ENCODE results near the gene EBI3. TPM values are rescaled to one million over a fixed set of nuclear protein-coding genes. Genes with fewer than 3 reads are reported as not detected.
"Not testable (repeated sequence)": the region's sequence is repeated elsewhere in the genome, so short reads cannot be mapped to it uniquely, and the experiment has no call there.

Gene EBI3
- total and polyA plus RNA-seq, 4 experiments from 2014 or later: 0.26 TPM; not detected in 3

DNA sequence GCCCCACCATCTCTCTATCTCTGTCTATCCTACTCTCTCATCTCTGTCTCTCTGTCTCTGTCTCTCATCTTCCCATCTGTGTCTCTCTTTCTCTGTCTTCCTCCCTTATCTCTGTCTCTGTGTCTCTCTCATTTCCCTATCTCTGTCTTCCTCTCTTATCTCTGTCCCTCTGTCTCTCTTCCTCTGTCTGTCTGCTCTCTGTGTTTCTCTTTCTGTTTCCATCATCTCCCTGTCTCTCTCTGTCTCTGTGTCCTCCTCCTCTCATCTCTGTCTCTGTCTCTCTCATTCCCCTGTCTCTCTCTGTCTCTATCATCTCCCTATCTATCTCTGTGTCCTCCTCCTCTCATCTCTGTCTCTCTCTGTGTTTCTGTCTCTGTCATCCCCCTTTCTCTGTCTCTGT, 1.6 kb upstream of the EBI3 start:
- POLR2A ChIA-PET (ENCODE audit: partially characterized antibody): no interaction called here
- no peaks in the 10 kb centered on the region for H3K36me3 Mint-ChIP-seq
- no peak overlapping the region for H3K4me3 Mint-ChIP-seq
- H3K27ac Mint-ChIP-seq: no peak overlapping the region
- peaks cover 13% of the 10 kb centered on the region for H3K27me3 ChIP-seq (ENCODE audit: insufficient read depth, low read length)
- peaks cover 0 to 3% of the 10 kb centered on the region in 2 donors for H3K27me3 Mint-ChIP-seq
- H3K4me1 Mint-ChIP-seq: peaks cover 0 to 1% (median 0%) of the 10 kb centered on the region in 4 donors
- H3K4me3 ChIP-seq (ENCODE audit: low read length in 2 of 2): no peak overlapping the region
- no peaks in the 10 kb centered on the region for H3K36me3 ChIP-seq (ENCODE audit: insufficient read depth, low read length)
- H3K27ac ChIP-seq (ENCODE audit: low read depth, low read length): no peak overlapping the region
- CTCF ChIA-PET (ENCODE audit: partially characterized antibody): no interaction called here
- no peaks in the 10 kb centered on the region for H3K9me3 ChIP-seq (ENCODE audit: control insufficient read depth in 1 of 2, low read length in 2 of 2)
- DNase-seq: no peak
- no peaks in the 10 kb centered on the region for H3K4me1 ChIP-seq (ENCODE audit: insufficient read depth, low read length)
- intact Hi-C loops (cut with micrococcal nuclease): no loop called here
- no peaks in the 10 kb centered on the region for H3K9me3 Mint-ChIP-seq

GRCh38 chr19:4228765-4229178, 551 bp upstream of the EBI3 start:
- peaks cover 3 to 9% of the 10 kb centered on the region in 2 donors for H3K27me3 Mint-ChIP-seq
- H3K27ac Mint-ChIP-seq: no peak overlapping the region
- POLR2A ChIA-PET (ENCODE audit: partially characterized antibody): no interaction called here

GRCh38 chr19:4230237-4230636, 914 bp downstream of the EBI3 start:
- H3K9me3 Mint-ChIP-seq; CTCF ChIA-PET (ENCODE audit: partially characterized antibody): not testable (repeated sequence)

More at GRCh38 chr19:4228765-4229178, 551 bp upstream of the EBI3 start:
- no peak overlapping the region for H3K4me3 ChIP-seq (ENCODE audit: low read length in 2 of 2)
- H3K36me3 Mint-ChIP-seq: no peaks in the 10 kb centered on the region
- intact Hi-C loops (cut with micrococcal nuclease): no loop called here
- no peaks in the 10 kb centered on the region for H3K36me3 ChIP-seq (ENCODE audit: insufficient read depth, low read length)
- DNase-seq: no peak
- H3K4me1 ChIP-seq (ENCODE audit: insufficient read depth, low read length): no peaks in the 10 kb centered on the region
- peaks cover 0 to 1% (median 0%) of the 10 kb centered on the region in 4 donors for H3K4me1 Mint-ChIP-seq
- H3K9me3 Mint-ChIP-seq: no peaks in the 10 kb centered on the region
- peaks cover 13% of the 10 kb centered on the region for H3K27me3 ChIP-seq (ENCODE audit: insufficient read depth, low read length)
- no peak overlapping the region for H3K27ac ChIP-seq (ENCODE audit: low read depth, low read length)
- H3K9me3 ChIP-seq (ENCODE audit: control insufficient read depth in 1 of 2, low read length in 2 of 2): no peaks in the 10 kb centered on the region
- CTCF ChIA-PET (ENCODE audit: partially characterized antibody): no interaction called here
- no peak overlapping the region for H3K4me3 Mint-ChIP-seq

GRCh38 chr19:4231521-4231920, 2.2 kb downstream of the EBI3 start:
- H3K36me3 ChIP-seq (ENCODE audit: insufficient read depth, low read length); H3K4me1 Mint-ChIP-seq; H3K4me1 ChIP-seq (ENCODE audit: insufficient read depth, low read length); H3K4me3 ChIP-seq (ENCODE audit: low read length in 2 of 2); H3K27ac ChIP-seq (ENCODE audit: low read depth, low read length); intact Hi-C loops (cut with micrococcal nuclease); H3K9me3 ChIP-seq (ENCODE audit: control insufficient read depth in 1 of 2, low read length in 2 of 2); H3K36me3 Mint-ChIP-seq; DNase-seq; H3K9me3 Mint-ChIP-seq; H3K4me3 Mint-ChIP-seq; H3K27ac Mint-ChIP-seq; POLR2A ChIA-PET (ENCODE audit: partially characterized antibody): not testable (repeated sequence)
- peaks cover 13% of the 10 kb centered on the region for H3K27me3 ChIP-seq (ENCODE audit: insufficient read depth, low read length)
- peaks cover 3 to 12% of the 10 kb centered on the region in 2 donors for H3K27me3 Mint-ChIP-seq
- CTCF ChIA-PET (ENCODE audit: partially characterized antibody): interaction anchor here (1.2 kb wide), 1 partner anchor 23 kb away, joined by 4 read pairs; no protein-coding TSS in a partner anchor

More at GRCh38 chr19:4230237-4230636, 914 bp downstream of the EBI3 start:
- H3K4me3 Mint-ChIP-seq; H3K27ac ChIP-seq (ENCODE audit: low read depth, low read length); POLR2A ChIA-PET (ENCODE audit: partially characterized antibody); DNase-seq; H3K36me3 Mint-ChIP-seq; H3K9me3 ChIP-seq (ENCODE audit: control insufficient read depth in 1 of 2, low read length in 2 of 2); H3K27ac Mint-ChIP-seq; H3K4me1 ChIP-seq (ENCODE audit: insufficient read depth, low read length); H3K36me3 ChIP-seq (ENCODE audit: insufficient read depth, low read length); H3K4me1 Mint-ChIP-seq; H3K4me3 ChIP-seq (ENCODE audit: low read length in 2 of 2); intact Hi-C loops (cut with micrococcal nuclease): not testable (repeated sequence)
- H3K27me3 ChIP-seq (ENCODE audit: insufficient read depth, low read length): peaks cover 13% of the 10 kb centered on the region
- H3K27me3 Mint-ChIP-seq: peaks cover 3 to 12% of the 10 kb centered on the region in 2 donors

DNA sequence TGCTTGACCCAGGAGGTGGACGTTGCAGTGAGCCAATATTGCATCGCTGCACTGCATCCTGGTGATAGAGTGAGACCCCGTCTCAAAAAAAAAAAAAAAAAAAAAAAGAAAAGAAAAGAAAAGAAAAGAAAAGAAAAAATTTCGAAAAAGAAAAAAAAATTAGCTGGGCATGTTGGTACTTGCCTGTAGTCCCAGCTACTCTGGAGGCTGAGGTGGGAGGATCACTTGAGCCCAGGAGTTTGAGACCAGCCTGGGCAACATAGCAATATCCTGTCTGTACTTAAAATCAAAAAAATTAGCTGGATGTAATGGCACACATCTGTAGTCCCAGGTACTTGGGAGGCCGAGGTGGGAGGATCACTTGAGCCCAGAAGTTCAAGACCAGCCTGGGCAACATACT, 2.8 kb downstream of the EBI3 start:
- H3K36me3 Mint-ChIP-seq; H3K4me3 Mint-ChIP-seq; H3K9me3 Mint-ChIP-seq; H3K9me3 ChIP-seq (ENCODE audit: control insufficient read depth in 1 of 2, low read length in 2 of 2); H3K4me3 ChIP-seq (ENCODE audit: low read length in 2 of 2); H3K4me1 ChIP-seq (ENCODE audit: insufficient read depth, low read length); intact Hi-C loops (cut with micrococcal nuclease); H3K27ac Mint-ChIP-seq; H3K4me1 Mint-ChIP-seq; H3K36me3 ChIP-seq (ENCODE audit: insufficient read depth, low read length); DNase-seq; H3K27ac ChIP-seq (ENCODE audit: low read depth, low read length): not testable (repeated sequence)
- ChIA-PET POLR2A (ENCODE audit: partially characterized antibody) (interaction anchor here (1.1 kb wide), 1 partner anchor 15 kb away, joined by 5 read pairs; the partner anchor contains the start of gene YJU2), CTCF (ENCODE audit: partially characterized antibody) (interaction anchor here (0.7 to 1.8 kb wide), 5 partner anchors 10 to 293 kb away, joined by 3 to 7 read pairs (median 4); no protein-coding TSS in a partner anchor)
- peaks cover 3 to 12% of the 10 kb centered on the region in 2 donors for H3K27me3 Mint-ChIP-seq
- H3K27me3 ChIP-seq (ENCODE audit: insufficient read depth, low read length): peaks cover 13% of the 10 kb centered on the region

DNA sequence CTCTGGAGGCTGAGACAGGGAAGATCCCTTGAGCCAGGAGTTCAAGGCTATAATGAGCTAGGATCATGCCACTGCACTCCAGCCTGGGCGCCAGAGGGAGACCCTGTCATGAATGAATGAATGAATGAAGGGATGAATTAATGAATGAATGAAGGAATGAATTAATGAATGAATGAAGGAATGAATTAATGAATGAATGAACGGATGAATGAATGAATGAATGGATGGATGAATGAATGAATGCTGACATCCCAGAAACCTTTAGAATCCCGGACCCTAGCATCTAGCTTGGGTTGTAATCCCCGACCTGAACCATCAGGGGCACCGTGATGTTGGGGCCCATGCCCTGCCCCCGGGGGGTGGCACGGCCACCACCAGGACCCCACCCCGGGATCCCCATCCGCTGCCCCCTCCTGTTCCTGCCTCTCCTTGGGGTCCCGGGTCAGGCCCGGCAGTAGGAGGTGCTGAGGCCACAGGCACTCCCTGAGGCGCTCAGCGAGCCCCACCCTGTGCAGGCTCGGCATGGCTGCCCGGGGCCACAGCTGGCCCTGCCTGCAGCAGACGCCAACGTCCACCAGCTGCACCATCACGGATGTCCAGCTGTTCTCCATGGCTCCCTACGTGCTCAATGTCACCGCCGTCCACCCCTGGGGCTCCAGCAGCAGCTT, 3.4 kb downstream of the EBI3 start:
- no peaks in the 10 kb centered on the region for H3K9me3 ChIP-seq (ENCODE audit: control insufficient read depth in 1 of 2, low read length in 2 of 2)
- DNase-seq: no peak
- no peaks in the 10 kb centered on the region for H3K4me1 ChIP-seq (ENCODE audit: insufficient read depth, low read length)
- ChIA-PET CTCF (ENCODE audit: partially characterized antibody) (interaction anchor here (0.7 to 1.8 kb wide), 6 partner anchors 10 to 292 kb away, joined by 3 to 7 read pairs (median 4); no protein-coding TSS in a partner anchor), POLR2A (ENCODE audit: partially characterized antibody) (interaction anchor here (1.1 kb wide), 1 partner anchor 14 kb away, joined by 5 read pairs; the partner anchor contains the start of gene YJU2)
- peaks cover 13% of the 10 kb centered on the region for H3K27me3 ChIP-seq (ENCODE audit: insufficient read depth, low read length)
- Mint-ChIP-seq H3K4me3 (no peak overlapping the region), H3K27ac (no peak overlapping the region), H3K4me1 (no peaks in the 10 kb centered on the region), H3K27me3 (peaks cover 3 to 12% of the 10 kb centered on the region in 2 donors), H3K9me3 (no peaks in the 10 kb centered on the region), H3K36me3 (no peaks in the 10 kb centered on the region)
- no peak overlapping the region for H3K4me3 ChIP-seq (ENCODE audit: low read length in 2 of 2)
- H3K36me3 ChIP-seq (ENCODE audit: insufficient read depth, low read length): no peaks in the 10 kb centered on the region
- intact Hi-C loops (cut with micrococcal nuclease): no loop called here
- H3K27ac ChIP-seq (ENCODE audit: low read depth, low read length): no peak overlapping the region

DNA sequence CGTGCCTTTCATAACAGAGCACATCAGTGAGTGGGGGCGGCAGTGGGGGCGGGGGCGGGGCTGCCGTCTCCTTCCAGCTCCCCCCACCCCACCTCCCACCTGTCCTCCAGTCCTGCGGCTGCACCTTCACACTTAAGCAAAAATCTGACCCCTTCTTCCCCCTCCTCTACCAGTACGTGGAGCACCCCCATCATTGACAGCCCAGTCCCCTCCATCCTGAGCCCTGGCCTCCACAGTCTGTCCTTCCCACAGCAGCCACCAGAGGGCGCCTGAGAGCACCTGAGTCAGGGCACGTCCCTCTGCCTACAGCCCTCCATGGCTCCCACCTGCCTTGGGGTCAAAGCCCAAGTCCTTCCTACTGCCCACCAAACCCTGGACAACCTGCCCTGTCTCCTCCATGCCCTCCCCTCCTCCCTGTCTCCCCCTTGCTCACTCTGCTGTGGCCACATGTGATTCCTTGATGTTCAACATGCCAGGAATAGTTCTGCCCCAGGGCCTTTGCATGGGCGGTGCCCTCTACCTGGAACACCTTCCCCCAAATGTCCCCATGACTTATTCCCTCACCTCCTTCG, 4.0 kb downstream of the EBI3 start:
- Histone ChIP-seq H3K27ac (ENCODE audit: low read depth, low read length) (no peak overlapping the region), H3K27me3 (ENCODE audit: insufficient read depth, low read length) (peaks cover 9% of the 10 kb centered on the region), H3K4me3 (ENCODE audit: low read length in 2 of 2) (no peak overlapping the region), H3K36me3 (ENCODE audit: insufficient read depth, low read length) (no peaks in the 10 kb centered on the region), H3K9me3 (ENCODE audit: control insufficient read depth in 1 of 2, low read length in 2 of 2) (no peaks in the 10 kb centered on the region), H3K4me1 (ENCODE audit: insufficient read depth, low read length) (no peaks in the 10 kb centered on the region)
- H3K4me1 Mint-ChIP-seq: no peaks in the 10 kb centered on the region
- no peaks in the 10 kb centered on the region for H3K36me3 Mint-ChIP-seq
- peak; percentile 37 to 56 (median 46) for DNase-seq
- H3K9me3 Mint-ChIP-seq: no peaks in the 10 kb centered on the region
- CTCF ChIA-PET (ENCODE audit: partially characterized antibody): interaction anchor here (1.0 to 1.8 kb wide), 4 partner anchors 11 to 292 kb away, joined by 3 to 7 read pairs (median 4); no protein-coding TSS in a partner anchor
- H3K27ac Mint-ChIP-seq: peak overlapping the region in 1 of 7 donors; percentile 8
- intact Hi-C loops (cut with micrococcal nuclease): no loop called here
- H3K27me3 Mint-ChIP-seq: peaks cover 3 to 12% of the 10 kb centered on the region in 2 donors
- H3K4me3 Mint-ChIP-seq: no peak overlapping the region
- POLR2A ChIA-PET (ENCODE audit: partially characterized antibody): interaction anchor here (1.1 to 1.2 kb wide), 2 partner anchors 13 to 14 kb away, joined by 3 to 5 read pairs; partner anchors contain the start of gene YJU2
